Hematopoietic multipotent progenitor cell treated with erythropoietin and hydrocortisone succinate and interleukin-3 and kit ligand, for 8 days (in vitro differentiated cells): Measurements from ENCODE around the gene TAF1B.
A peak's percentile ranks its signal among the peaks of the same experiment; 100 is the strongest.

ENCODE experiments used
- DNase-seq: peaks from one replicate; pipeline ENCODE4 v3.0.0-alpha.2; 2015

Gene TAF1B

DNA sequence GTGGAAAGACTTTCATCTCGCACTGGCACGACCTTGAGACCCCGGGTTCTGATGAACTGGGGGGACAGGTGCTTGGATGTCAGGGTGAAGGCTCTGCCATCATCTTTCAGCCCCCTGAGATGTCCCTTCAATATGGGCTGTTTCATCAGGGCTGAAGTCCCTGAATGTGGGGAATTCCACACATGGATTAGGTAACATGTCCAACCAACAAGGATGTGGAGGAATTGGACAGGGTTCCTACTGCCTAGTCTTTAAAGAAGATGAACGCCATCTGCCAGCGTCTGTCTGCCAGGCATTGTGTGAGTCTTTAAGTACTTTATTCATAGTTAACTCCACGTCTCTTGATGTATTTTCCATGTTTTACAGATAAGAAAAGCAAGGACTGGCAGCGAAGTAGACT, 102.3 kb downstream of the TAF1B start:
- DNase-seq: no peak

DNA sequence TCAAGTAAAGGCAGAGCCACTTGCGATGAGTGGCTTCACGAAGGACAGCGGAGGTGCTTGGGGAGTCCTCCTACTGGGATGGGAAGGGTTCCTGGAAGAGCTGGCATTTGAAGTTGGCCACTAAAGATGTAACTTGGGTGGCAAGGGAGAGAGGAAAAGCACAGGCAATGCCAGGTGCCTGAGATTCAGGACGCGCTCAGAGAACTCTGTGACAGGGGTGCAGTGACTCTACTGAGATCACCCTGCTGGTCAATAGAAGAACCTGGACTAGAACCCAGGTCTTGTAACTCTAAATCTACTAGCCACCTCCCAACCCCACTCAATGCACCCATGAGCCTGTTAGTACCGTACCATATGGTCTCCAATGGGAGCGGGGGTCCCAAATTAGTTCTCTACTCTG, 102.8 kb downstream of the TAF1B start:
- no peak for DNase-seq

DNA sequence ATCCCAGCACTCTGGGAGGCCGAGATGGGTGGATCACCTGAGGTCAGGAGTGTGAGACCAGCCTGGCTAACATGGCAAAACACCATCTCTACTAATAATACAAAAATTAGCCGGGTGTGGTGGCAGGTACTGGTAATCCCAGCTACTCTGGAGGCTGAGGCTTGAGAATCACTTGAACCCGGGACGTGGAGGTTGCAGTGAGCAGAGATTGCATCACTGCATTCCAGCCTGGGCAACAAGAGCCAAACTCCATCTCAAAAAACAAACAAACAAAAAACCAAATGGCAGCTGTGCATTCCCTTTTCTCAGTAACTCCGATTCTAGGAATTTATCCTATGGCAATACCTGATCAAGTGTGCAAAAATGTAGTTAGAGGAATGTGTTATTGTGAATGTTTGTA, 103.5 kb downstream of the TAF1B start:
- DNase-seq: no peak

DNA sequence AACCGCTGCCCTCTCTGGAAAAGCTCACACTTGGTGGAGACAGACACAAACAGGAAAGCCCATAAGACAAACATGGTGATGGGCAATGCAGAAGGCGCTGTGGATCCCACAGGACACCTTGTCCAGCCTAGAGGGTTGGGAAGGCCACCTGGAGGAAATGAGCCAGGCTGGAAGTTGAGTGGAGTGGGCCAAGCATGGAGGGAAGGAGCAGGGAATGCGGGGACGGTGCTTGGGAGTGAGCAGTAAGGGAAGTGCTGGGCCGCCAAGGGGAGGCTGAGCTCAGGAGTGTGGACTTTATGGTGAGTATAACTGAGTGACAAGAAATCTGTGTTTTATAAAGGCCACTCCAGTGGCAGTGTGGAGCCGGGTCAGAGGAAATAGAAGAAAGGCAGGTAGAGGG, 105.4 kb downstream of the TAF1B start:
- DNase-seq: no peak

DNA sequence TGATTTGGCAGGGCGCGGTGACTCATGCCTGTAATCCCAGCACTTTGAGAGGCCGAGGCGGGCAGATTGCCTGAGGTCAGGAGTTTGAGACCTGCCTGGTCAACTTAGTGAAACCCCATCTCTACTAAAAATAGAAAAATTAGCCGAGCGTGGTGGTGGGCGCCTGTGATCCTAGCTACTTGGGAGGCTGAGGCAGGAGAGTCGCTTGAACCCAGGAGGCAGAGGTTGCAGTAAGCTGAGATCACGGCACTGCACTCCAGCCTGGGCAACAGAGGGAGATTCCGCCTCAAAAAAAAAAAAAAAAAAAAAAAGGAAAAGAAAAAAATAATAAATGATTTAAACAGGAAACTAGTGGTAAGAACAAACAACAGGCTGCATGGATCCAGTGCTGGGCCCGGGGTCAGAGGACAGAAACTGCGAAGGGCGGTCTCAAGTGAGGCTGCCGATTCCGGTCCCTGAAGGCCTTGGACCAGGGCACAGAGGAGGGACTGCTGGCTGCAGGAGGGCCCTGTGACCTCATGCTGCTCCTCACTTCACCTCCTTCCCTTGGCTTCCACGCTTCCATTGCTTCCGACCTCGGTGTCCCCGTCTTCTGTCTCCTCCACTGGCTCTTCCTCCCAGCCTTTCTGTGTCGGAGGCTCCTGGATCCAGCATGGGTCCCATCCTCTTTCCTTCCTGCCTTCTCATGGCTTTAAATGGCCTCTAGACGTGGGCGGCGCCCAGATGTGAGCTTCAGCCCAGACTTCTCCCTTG, 106.1 kb downstream of the TAF1B start:
- DNase-seq: no peak

DNA sequence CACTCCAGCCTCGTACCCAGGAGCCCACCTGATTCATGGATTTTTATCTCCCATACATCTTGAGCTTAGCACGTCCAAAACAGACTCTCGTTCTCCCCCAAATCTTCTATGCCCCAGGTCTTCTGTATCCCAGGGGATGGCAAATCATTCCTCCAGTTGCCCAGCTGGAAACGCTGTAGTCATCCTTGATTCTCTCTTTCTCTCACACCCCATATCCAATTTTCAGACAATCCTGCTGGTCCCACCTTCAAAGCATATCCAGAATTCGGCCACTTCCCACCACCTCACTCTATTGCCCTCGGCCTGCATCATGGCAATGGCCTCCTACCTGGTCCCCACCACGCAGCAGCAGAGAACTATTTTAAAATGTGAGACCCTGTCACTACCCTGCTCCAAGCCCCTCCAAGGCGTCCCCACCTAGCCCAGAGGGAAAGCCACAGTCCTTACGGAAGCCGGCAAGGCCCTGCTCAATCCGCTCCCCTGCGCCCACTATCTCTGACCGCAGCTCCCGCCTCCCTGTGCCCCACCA, 106.8 kb downstream of the TAF1B start:
- DNase-seq: no peak

DNA sequence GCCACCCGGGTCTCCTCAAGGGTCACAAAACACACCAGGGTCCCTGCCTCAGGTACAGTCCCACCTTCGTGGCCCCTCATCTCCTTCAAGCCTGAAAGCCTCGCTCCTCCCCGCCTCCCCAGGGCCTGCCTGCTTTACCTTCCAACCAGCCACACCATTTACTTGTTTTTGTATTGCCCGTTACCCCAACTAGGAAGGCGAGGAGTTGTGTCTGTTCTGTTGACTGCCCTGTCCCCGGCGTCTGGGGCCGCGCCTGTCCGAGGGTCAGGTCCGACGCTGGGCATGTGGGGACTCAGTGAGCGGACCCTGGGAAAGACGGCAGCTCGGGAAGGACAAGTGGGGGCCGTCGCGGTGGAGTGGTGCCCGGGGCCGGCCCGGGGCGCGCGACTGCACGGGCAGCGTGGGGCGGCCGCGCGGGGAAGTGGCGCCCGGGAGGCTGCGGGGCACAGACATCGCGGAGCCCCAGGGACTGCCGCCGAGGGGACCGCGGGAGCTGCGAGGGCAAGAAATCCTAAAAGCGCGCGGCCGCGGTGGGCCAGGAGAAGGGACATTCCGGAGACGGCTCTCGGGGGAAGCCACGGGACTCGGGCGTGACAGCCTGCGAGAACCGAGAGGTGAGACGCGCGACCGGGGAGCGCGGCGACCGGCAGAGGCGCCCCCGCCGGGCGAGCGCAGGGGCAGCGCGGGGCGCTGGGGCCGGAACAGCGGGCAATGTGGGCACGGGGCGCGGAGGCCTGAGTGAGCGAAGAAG, 107.4 kb downstream of the TAF1B start:
- peak; percentile 28 for DNase-seq

DNA sequence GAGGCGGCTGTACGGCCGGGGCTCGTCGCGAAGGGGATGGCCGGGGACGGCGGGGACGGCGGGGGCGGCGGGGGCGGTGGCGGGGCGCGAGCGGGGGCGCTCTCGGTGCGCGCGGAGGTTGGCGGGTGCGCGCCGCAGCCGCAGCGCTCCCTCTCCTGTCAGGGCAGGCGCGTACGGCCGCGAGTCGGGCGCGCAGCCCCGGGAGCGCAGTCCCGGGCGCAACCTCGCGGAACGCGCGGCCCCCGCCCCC, 107.9 kb downstream of the TAF1B start:
- no peak for DNase-seq

DNA sequence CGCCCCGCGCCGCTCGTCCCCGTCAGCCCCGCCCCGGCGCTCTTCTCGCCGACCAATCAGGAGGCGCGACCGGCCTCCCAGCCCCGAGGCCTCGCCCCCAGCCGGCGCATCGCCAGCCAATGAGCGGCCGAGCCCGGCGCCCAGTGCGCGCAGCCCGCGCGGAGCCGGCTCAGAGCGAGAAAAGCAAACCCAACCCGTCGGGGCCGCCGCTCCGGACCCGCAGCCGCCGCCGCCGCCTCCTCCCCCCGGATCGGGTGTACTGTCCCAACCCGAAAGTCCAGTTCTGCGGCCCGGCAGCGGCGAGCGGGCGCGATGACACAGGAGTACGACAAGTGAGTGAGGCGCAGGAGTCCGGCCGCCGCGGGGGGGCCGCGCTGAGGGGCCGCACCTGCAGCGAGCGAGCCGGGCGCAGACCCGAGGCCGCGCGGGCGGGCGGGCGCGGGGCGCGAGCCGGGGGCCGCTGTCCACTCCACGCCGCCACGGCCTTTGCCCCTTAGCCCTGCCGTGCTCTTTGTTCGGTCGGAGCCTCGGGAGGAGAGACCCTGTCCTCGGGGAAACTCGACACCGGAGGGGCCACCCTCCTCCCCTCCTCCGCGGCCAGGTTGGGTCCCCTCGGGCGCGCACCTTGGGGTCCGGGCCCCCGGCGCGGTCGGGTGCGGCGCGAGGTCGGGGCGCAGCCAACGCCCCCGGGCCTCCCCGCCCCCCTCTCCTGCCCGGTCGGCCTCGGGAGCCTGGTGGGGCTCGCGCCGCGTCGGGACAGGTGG, 108.4 kb downstream of the TAF1B start, which contains the start of gene GRHL1:
GRHL1 (plus strand) TSS at position 172 of the 764 bp plus-strand sequence; CDS start at position 313, 141 bp downstream.
- peak; percentile 90 for DNase-seq

DNA sequence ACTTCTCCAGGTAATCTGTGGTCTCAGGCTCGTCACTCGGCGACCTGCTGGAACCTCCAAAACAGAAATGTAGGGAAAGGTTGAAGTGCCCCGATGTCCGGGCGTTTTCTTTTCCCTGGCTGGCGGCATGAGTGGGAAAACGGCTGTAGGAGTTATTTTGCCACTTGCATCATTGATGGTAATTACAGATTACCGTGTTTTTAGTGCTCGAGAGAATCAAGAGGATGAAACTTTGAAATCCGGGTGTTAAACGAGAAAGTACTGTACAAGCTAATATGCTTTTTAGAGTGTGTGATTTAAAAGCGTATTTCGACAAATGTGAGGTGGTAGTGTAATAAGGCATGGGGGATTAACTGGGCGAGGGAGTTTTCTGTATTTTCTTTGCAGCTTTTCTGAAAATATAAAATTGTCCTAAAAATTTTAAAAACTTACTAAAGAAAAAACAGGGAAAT, 109.0 kb downstream of the TAF1B start:
- no peak for DNase-seq

DNA sequence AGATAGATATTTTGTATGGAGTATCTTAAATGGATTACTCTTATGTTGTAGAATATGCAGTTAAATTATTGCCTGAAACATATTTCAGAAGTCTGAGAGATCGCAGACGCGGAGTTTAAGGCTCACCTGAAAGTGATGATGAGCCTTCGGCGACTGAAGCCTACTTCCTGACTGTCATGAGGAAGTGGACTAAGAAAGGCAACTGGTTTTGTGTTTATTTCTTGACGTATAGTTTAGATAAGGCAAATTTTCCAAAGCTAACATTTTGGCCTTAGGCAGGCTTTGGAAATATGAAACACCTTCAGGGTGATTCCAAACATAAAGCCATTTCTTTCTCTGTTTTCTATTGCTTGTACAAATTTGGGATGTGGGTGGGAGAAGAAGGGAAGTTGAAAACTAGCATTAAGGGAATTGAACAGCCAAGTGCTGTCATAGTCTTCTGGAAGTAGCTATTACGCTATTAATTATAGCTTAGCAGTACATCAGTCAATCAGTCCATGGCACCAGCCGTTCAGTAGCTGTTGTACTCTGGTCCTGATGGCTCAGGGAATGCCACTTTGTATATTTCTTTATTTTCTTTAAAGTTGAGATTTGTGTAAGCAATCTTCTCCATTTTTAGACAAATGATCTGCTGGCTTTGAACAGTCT, 109.7 kb downstream of the TAF1B start:
- no peak for DNase-seq

DNA sequence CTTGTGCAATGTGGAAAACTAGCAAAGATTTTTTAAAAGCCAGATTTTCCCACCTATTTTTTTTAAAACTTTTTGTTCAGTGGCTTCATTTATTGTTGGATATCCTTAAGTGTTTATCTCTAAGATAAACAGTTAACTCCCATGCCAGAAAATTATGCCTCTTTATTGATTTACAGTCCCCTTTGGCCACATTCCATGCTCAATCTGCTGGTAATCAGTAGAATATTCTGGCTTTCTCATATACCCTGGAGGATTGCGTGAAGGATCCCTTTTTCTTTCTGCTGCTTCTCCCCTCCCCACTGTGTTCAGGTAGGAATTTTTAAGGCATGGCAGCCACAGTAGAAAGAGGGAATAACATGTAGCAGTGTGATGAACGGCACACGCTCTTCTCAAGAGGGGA, 110.9 kb downstream of the TAF1B start:
- DNase-seq: no peak

DNA sequence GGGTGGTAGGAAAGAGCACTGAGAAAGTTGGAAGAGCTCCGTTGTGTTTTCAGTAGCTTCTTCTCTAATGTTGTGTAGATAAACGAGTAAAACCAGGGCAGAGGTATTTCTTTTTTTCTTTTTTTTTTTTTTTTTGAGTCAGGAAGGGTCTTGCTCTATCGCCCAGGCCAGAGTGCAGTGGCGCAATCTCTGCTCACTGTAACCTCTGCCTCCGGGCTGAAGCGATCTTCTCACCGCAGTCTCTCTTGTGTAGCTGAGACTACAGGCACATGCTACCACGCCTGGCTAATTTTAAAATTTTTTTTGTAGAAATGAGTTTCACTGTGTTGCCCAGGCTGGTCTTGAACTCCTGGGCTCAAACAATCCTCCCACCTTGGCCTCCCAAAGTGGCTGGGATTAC, 114.8 kb downstream of the TAF1B start:
- DNase-seq: no peak

DNA sequence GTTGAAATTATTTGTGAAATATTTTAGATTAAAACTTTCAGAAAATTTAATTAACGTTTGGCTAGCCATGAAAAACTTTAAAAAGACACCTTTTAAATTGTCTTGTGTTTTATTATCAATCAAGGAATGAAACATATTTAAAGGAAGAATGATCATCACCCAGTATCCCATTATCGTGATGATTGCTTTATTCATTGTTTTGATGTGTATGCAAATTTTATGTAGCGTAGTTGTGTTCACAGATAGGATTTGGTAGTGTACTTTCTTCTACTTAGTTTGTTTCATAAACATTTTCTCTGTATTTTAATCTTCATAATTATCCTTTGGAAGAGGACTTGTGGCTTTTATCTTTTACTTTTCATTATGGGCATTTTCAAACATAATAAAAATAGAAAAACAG, 116.0 kb downstream of the TAF1B start:
- no peak for DNase-seq

DNA sequence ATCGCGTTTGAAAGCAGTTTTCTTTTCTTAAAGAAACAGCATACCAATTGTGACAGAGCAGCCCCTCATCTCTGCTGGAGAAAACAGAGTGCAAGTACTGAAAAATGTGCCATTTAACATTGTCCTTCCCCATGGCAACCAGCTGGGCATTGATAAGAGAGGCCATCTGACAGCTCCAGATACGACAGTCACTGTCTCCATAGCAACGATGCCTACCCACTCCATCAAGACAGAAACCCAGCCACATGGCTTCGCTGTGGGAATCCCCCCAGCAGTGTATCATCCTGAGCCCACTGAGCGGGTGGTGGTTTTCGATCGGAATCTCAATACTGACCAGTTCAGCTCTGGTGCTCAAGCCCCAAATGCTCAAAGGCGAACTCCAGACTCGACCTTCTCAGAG, 117.7 kb downstream of the TAF1B start:
- peak; percentile 93 for DNase-seq

DNA sequence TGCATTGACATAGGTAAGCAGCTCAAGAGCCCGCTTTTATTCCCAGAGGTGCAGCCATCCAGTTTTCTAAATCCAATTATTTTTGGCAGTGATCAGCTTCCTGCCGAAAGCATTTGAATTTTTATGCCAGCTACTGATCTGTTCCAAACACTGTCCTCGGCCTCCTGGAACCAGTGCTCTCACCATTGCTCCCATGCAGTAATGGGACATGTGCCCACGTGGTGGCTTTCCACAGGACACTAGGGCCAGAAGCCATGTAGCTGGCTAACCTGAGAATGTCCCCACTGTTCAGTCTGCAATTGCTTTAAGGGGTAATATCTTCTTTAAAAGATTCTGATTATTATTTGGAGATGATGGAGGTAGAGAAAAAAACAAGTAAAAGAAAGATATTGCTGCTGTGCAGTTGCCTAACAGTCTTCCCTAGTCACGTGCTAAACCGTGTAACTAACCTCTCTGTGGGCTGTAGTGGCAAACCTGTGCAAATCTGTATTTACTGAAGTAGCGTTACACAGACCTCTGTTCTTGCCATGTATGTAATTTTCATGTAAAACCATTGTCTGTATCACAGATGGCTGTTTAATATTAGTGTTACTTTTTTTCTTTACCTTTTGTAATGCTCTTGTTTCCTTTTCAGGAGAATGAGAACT, 121.2 kb downstream of the TAF1B start:
- no peak for DNase-seq

DNA sequence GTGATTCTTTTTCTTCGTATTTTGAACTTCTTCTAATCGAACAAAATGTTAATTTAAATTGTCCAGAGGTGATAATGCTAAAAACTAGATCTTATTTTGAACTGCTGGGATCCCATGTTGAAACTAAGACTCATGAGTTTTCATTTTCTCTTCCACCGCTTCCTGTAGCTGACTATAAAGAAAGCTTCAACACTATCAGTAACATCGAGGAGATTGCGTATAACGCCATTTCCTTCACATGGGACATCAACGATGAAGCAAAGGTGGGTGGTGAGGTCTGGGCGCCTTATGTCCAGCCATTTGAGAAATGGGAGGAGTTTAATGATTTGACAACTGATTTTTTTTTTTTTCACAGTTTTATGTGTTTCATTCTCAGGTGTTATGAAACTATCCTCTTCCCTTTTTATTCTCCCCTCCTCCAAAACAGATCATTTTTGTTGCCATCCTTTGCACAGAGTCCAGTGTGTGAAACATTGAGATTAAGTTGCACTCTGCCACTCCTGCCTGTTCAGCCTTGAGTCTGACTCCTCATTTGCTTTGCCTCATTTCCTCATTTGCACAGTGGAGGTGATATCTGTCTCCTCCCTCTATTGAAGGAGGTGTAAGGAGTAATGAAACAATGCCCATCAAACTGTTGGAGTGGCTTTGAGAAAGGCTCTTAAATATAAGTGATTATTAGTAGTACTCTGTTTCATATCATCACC, 122.0 kb downstream of the TAF1B start:
- no peak for DNase-seq

DNA sequence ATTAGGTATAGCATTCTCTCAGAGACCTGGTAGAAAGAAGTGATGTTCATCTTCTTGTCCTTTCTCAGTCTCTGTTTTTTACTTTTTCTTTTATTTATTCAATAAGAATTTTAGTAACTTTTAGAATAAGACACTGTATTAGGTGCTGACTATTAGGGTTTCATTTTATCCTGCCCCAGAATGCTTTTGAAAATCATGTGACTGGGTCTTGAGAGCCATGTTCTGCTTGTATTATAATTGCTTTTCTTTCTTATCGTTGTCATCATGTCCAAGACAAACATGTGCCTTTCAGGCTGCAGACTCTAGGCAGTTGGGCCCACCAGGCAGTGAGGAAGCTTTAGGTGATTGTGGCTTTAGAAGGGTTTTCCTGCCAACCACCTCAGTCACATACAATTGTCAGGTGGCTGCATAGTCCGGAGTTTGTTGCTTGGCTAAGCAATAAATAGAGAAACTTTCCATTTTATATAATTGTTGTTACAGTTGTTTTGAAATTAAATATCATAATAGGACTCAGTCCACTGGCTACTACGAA, 123.3 kb downstream of the TAF1B start:
- no peak for DNase-seq

DNA sequence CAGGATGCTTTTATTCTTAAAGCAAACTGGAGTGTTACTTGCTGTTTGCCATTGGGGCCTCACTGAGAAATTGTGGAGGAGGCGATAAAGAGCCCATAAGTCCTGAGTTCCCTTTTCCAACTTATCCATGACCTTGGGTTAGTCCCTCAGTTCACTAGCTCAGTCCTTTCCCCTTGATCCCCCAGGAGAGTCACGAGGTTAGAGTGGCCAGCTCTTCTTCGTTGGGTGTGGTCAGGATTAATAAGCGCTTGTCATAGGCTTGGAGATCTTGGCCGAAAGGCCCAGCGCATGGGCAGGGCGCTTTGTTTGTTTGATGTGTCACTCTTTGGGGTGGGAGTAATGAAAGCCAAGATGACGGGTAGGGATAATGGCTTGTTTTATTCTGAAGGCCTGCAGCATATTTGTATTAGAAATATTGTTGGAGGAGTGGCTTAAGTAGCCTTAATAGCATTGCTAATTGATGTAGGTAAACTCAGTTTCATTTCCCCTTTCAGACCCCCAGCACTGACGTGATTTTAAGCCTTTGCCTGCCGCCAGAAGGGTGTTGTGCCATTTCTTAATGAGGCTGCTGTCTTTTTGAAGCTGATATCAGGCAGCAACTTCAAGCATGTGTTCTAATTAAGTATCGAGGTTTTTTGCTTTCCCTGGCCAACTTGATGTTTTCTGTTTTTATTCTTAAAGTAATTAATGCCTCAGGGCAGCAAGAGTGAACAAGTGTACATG, 123.9 kb downstream of the TAF1B start:
- peak; percentile 26 for DNase-seq

DNA sequence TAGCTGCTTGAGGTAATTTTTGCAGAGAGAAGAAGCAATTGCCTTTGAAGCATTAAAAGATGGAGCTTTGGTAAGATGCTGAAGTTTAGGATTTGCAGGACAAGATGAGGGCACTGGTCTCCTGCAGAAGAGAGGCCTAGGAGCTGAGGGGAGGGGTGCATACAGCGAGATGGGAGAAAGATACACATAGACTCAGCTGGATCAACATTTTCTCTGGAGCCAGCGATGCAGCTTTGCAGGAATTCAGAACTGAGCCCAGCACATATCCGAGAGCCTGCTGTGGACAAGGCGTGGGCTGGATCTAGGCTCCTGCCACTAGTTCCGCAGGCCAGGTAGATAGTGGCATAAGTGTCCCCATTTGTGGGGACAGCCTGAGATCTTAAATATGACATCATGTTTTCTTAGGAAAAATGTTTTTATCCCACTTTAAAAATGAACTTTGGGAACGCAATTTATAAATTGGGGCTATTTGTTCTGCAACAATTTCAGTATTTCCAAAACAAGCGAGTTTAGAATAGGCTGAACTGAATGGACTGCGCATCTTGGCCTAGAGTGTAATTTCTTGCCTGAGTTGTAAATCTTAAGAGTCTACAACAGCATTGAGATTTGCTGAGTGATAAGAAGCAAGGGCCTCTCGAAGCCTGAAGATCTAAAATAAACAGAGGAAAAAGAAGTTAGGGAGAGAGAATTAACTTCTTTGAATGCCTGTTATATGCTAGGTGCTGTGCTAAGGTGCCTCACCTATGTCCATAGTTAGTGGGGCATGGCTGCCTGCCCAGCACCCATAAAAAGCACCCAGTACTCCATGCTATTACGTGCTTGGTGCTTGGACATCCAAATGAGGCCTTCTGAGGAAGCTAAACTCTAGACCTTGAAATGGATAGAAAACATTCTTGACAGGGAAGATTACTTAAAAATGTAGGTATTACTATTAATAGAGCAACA, 125.6 kb downstream of the TAF1B start:
- DNase-seq: no peak
